Tibial artery (tissue), 4 donors: ENCODE results near the gene BRSK2.

Experiments used
- DNase-seq, 2 donors: peaks; one replicate each; pipeline ENCODE4 v3.0.0-alpha.2; 2019
- H3K27ac ChIP-seq, 2 donors: fragments of 200-600 bp; sonication (generic) in 1 of 2; 1 replicate in 1 of 2; 2 replicates in 1 of 2; pipeline ENCODE4 v1.5.1; 2018 to 2019; ENCODE audit warnings: mild to moderate bottlenecking in 1 of 2
- H3K27me3 ChIP-seq, 2 donors: fragments of 200-600 bp; sonication (generic) in 1 of 2; one replicate each; pipeline versions ENCODE4 v1.5.1 to v1.6.0; 2016 to 2019
- H3K36me3 ChIP-seq, 3 donors: fragments of 200-600 bp; sonication (generic) in 2 of 3; one replicate each; pipeline ENCODE4 v1.5.1; 2016 to 2019; ENCODE audit warnings: mild to moderate bottlenecking in 2 of 3
- H3K4me1 ChIP-seq, 4 donors: fragments of 200-600 bp; sonication (generic) in 2 of 4; 1 replicate in 3 of 4; 2 replicates in 1 of 4; pipeline ENCODE4 v1.5.1; 2016 to 2019
- H3K4me3 ChIP-seq, 2 donors: fragments of 200-600 bp; sonication (generic) in 1 of 2; 1 replicate in 1 of 2; 2 replicates in 1 of 2; pipeline ENCODE4 v1.5.1; 2018 to 2019; ENCODE audit warnings: mild to moderate bottlenecking in 2 of 2
- H3K9me3 ChIP-seq, 3 donors: fragments of 200-600 bp; sonication (generic) in 1 of 3; one replicate each; pipeline ENCODE4 v1.5.1; 2016 to 2019
- CTCF ChIP-seq, 2 experiments: fragments of 200-600 bp in 1 of 2; fragments of 450-650 bp in 1 of 2; IDR thresholded peaks; one replicate each; pipeline ENCODE4 v1.5.1; 2017 to 2019; ENCODE audit warnings: antibody characterized with exemption in 2 of 2, mild to moderate bottlenecking in 1 of 2, moderate library complexity in 1 of 2
- intact Hi-C: fragments of 100-400 bp; cut with DNase I; formaldehyde crosslinking; loops from one replicate; pipeline ENCODE4 v1.15.0; 2023; ENCODE audit warnings: low total_unique reads

Gene BRSK2

GRCh38 chr11:1394936-1395772 lies 5.4 kb downstream of the BRSK2 start:
- no peak for DNase-seq
- H3K9me3 ChIP-seq, result no peaks in the 10 kb centered on the region
- no peaks in the 10 kb centered on the region for H3K36me3 ChIP-seq
- no peak overlapping the region for H3K27ac ChIP-seq
- intact Hi-C loops, result loop anchor here (5.0 kb wide), 1 partner anchor 58 kb away; no protein-coding TSS in a partner anchor
- peaks cover 0 to 87% of the 10 kb centered on the region in 2 donors for H3K27me3 ChIP-seq
- no peak for TF ChIP-seq CTCF (IDR thresholded peaks at IDR 0.05)
- H3K4me3 ChIP-seq, result no peak overlapping the region
- H3K4me1 ChIP-seq, result peaks cover 0 to 12% (median 10%) of the 10 kb centered on the region in 4 donors

- Histone ChIP-seq H3K27ac (no peak overlapping the region), H3K36me3 (no peaks in the 10 kb centered on the region), H3K4me1 (peaks cover 0 to 7% (median 6%) of the 10 kb centered on the region in 4 donors), H3K27me3 (peaks cover 0 to 91% of the 10 kb centered on the region in 2 donors), H3K4me3 (no peak overlapping the region), H3K9me3 (no peaks in the 10 kb centered on the region)
- DNase-seq, result no peak
- TF ChIP-seq CTCF (IDR thresholded peaks at IDR 0.05), result no peak
- intact Hi-C loops, result no loop called here
These were observed 6.1 kb downstream of the BRSK2 start for GRCh38 chr11:1395773-1396374.

GRCh38 chr11:1396375-1396841 lies 6.7 kb downstream of the BRSK2 start:
- peaks cover 0 to 91% of the 10 kb centered on the region in 2 donors for H3K27me3 ChIP-seq
- H3K9me3 ChIP-seq, result no peaks in the 10 kb centered on the region
- DNase-seq, result no peak
- peaks cover 0 to 2% (median 1%) of the 10 kb centered on the region in 4 donors for H3K4me1 ChIP-seq
- no peak overlapping the region for H3K27ac ChIP-seq
- no peak for TF ChIP-seq CTCF (IDR thresholded peaks at IDR 0.05)
- H3K4me3 ChIP-seq, result no peak overlapping the region
- intact Hi-C loops, result no loop called here
- H3K36me3 ChIP-seq, result no peaks in the 10 kb centered on the region

GRCh38 chr11:1397146-1397861 lies 7.6 kb downstream of the BRSK2 start:
- no peak for DNase-seq
- intact Hi-C loops, result no loop called here
- Histone ChIP-seq H3K36me3 (no peaks in the 10 kb centered on the region), H3K9me3 (no peaks in the 10 kb centered on the region), H3K27ac (no peak overlapping the region), H3K27me3 (peaks cover 0 to 89% of the 10 kb centered on the region in 2 donors), H3K4me1 (no peaks in the 10 kb centered on the region), H3K4me3 (no peak overlapping the region)
- no peak for TF ChIP-seq CTCF (IDR thresholded peaks at IDR 0.05)

- no peak for DNase-seq
- H3K4me3 ChIP-seq, result no peak overlapping the region
- H3K9me3 ChIP-seq, result no peaks in the 10 kb centered on the region
- no peaks in the 10 kb centered on the region for H3K4me1 ChIP-seq
- H3K27ac ChIP-seq, result no peak overlapping the region
- H3K36me3 ChIP-seq, result no peaks in the 10 kb centered on the region
- no peak for TF ChIP-seq CTCF (IDR thresholded peaks at IDR 0.05)
- intact Hi-C loops, result no loop called here
- H3K27me3 ChIP-seq, result peaks cover 0 to 89% of the 10 kb centered on the region in 2 donors
These were observed 8.3 kb downstream of the BRSK2 start for GRCh38 chr11:1397862-1398527.
